Testis (tissue), 3 donors: ENCODE results near the gene ZDHHC19. TPM values are rescaled to one million over a fixed set of nuclear protein-coding genes. Genes with fewer than 3 reads are reported as not detected.
A peak's percentile ranks its signal among the peaks of the same experiment; 100 is the strongest.

Experiments used
- DNase-seq: peaks from one replicate; pipeline ENCODE4 v3.0.0-alpha.2; 2019
- H3K27ac ChIP-seq, 2 donors: fragments of 200-600 bp; sonication (generic); one replicate each; pipeline ENCODE4 v1.5.1; 2019
- H3K27me3 ChIP-seq: fragments of 200-600 bp; sonication (generic); one replicate; pipeline ENCODE4 v1.5.1; 2019
- H3K36me3 ChIP-seq: fragments of 200-600 bp; sonication (generic); one replicate; pipeline ENCODE4 v1.5.1; 2017; ENCODE audit warnings: low read depth; ENCODE audit errors: missing control alignments
- H3K4me1 ChIP-seq: fragments of 200-600 bp; sonication (generic); one replicate; pipeline ENCODE4 v1.5.1; 2019
- H3K4me3 ChIP-seq, 2 donors: fragments of 200-600 bp; sonication (generic); one replicate each; pipeline ENCODE4 v1.5.1; 2017 to 2019
- H3K9me3 ChIP-seq: fragments of 200-600 bp; sonication (generic); one replicate; pipeline ENCODE4 v1.5.1; 2017
- CTCF ChIP-seq, 3 experiments: fragments of 450-650 bp in 2 of 3; fragments of 200-600 bp in 1 of 3; sonication (generic) in 1 of 3; IDR thresholded peaks; one replicate each; pipeline ENCODE4 v1.5.1; 2016 to 2019; ENCODE audit warnings: antibody characterized with exemption in 3 of 3, mild to moderate bottlenecking in 2 of 3, moderate library complexity in 1 of 3
- POLR2A ChIP-seq: fragments of 450-650 bp; IDR thresholded peaks from one replicate; pipeline ENCODE4 v1.6.1; 2017; ENCODE audit warnings: antibody characterized with exemption, mild to moderate bottlenecking, moderate library complexity
- WGBS, 2 donors: methylation state at CpG; one replicate each; pipeline ENCODE4 v1.1.5; 2018; 5-methylcytosine and 5-hydroxymethylcytosine counted together
- intact Hi-C: fragments of 100-400 bp; cut with DNase I; formaldehyde crosslinking; loops from one replicate; pipeline ENCODE4 v1.15.1; 2023; ENCODE audit warnings: low total_unique reads
- polyA plus RNA-seq: library from polyadenylated mRNA; stranded (reverse); fragments of 350-450 nt; fragmentation: Illumina TruSeq; extraction: RNeasy Lipid Tissue Mini Kit (QIAGEN cat#74804); gene quantifications from one replicate; pipeline ENCODE4 v1.2.3, GENCODE V29; 2014; ENCODE audit warnings: low read depth, low replicate concordance; ENCODE audit not compliant: insufficient read depth
- total RNA-seq, 2 donors: library from RNA; depleted of rRNA; stranded (reverse); fragments of >200 nt; gene quantifications; one replicate each; pipeline ENCODE4 v1.2.3, GENCODE V29; 2016

Gene ZDHHC19
- total and polyA plus RNA-seq, 3 donors from 2014 or later, result 12.7 to 112 (median 55.0) TPM

DNA sequence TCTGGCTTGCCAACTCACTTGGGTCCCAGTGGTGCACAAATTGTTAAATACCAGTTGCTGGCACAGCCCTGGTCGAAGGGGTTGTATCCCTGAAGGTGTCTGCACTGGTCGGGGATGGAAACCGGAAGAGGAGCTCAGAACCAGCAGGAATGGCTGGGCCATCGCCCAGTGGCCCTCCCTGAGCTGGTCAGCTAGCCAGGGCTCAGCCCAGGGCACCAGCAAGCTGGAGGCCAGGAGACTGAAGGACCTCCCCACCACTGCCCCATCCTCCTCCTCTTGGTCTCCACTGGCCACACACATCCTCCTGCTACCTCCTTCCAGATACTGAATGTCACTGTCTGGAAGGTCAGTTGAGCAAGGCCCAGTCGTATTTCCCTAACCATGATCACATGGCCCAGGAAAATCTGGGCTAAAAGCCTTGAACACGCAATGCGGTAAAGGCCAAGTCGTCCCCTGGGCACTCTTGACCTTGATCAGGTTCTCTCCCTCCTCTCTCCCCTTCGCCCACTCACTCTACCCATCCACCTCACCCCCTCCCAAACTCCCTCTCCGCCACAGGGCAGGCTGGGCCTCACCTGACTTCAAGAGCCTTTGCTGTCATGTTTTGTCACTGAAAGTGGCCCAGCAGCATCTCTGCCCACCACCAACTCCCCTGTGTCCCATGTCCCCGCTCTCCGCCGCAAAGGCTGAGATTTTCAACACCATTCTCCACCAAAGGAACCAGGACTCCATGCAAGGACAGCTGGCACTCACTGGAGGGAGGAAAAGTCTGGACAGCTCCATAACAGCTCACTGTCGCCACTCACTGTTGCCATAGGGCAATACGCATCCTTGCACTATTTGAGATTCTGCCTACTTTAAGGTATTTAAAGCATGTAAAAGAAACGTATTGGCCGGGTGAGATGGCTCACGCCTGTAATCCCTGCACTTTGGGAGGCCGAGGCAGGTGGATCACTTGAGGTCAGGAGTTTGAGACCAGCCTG is 12.1 kb downstream of the ZDHHC19 start:
- intact Hi-C loops, result loop anchor here (5.0 kb wide), 1 partner anchor 122 kb away; no protein-coding TSS in a partner anchor
- no peaks in the 10 kb centered on the region for H3K27me3 ChIP-seq

GRCh38 chr3:196198081-196198675 is 13.0 kb downstream of the ZDHHC19 start:
- Histone ChIP-seq H3K4me3 (no peak overlapping the region), H3K36me3 (no peaks in the 10 kb centered on the region), H3K9me3 (no peaks in the 10 kb centered on the region), H3K27ac (peak overlapping the region; percentile 39 to 61), H3K27me3 (no peaks in the 10 kb centered on the region), H3K4me1 (peaks cover 36% of the 10 kb centered on the region)
- WGBS, 2 donors, result 68 to 84% methylated on average over 9 to 15 of the region's 15 CpGs
- TF ChIP-seq CTCF (IDR thresholded peaks at IDR 0.05), result no peak
- no peak for DNase-seq
- intact Hi-C loops, result loop anchor here (5.0 kb wide), 1 partner anchor 121 kb away; no protein-coding TSS in a partner anchor

More for the DNA sequence above, 12.1 kb downstream of the ZDHHC19 start:
- TF ChIP-seq POLR2A, result no peak
- no peak for TF ChIP-seq CTCF (IDR thresholded peaks at IDR 0.05)
- no peaks in the 10 kb centered on the region for H3K9me3 ChIP-seq
- H3K4me3 ChIP-seq, result no peak overlapping the region
- H3K27ac ChIP-seq, result peak overlapping the region; percentile 39 to 61
- no peak for DNase-seq
- H3K36me3 ChIP-seq, result no peaks in the 10 kb centered on the region
- 63 to 66% methylated on average over 17 to 18 of the region's 19 CpGs for WGBS, 2 donors
- H3K4me1 ChIP-seq, result peaks cover 27% of the 10 kb centered on the region

- TF ChIP-seq POLR2A (no peak), CTCF (IDR thresholded peaks at IDR 0.05) (no peak)
- WGBS, 2 donors, result 79 to 80% methylated on average over 15 to 17 of the region's 17 CpGs
- no peaks in the 10 kb centered on the region for H3K27me3 ChIP-seq
- intact Hi-C loops, result loop anchor here (5.0 kb wide), 1 partner anchor 120 kb away; no protein-coding TSS in a partner anchor
- H3K27ac ChIP-seq, result no peak overlapping the region
- no peaks in the 10 kb centered on the region for H3K36me3 ChIP-seq
- H3K9me3 ChIP-seq, result no peaks in the 10 kb centered on the region
- DNase-seq, result no peak
- H3K4me1 ChIP-seq, result peaks cover 43% of the 10 kb centered on the region
- H3K4me3 ChIP-seq, result no peak overlapping the region
Measured at GRCh38 chr3:196197524-196197923, 13.7 kb downstream of the ZDHHC19 start.

- DNase-seq, result no peak
- TF ChIP-seq POLR2A (no peak), CTCF (IDR thresholded peaks at IDR 0.05) (no peak)
- Histone ChIP-seq H3K9me3 (no peaks in the 10 kb centered on the region), H3K27me3 (no peaks in the 10 kb centered on the region), H3K4me1 (peaks cover 44% of the 10 kb centered on the region), H3K4me3 (no peak overlapping the region), H3K36me3 (no peaks in the 10 kb centered on the region), H3K27ac (no peak overlapping the region)
- WGBS, 2 donors, result 92 to 93% methylated on average over 12 to 14 of the region's 14 CpGs
- intact Hi-C loops, result loop anchor here (5.0 kb wide), 1 partner anchor 118 kb away; no protein-coding TSS in a partner anchor
Measured at GRCh38 chr3:196195664-196196265, 15.4 kb downstream of the ZDHHC19 start.
